ENCODE results near the gene NAGK.
A peak's percentile ranks its signal among the peaks of the same experiment; 100 is the strongest.

NAGK gene

GRCh38 chr2:71064110-71064611 is 4.3 kb upstream of the NAGK start:
- TF ChIP-seq ARNTL (CRISPR knock-in tag; IDR thresholded peaks at IDR 0.05; ENCODE audit: borderline replicate concordance, low read depth) (no peak), ZNF565 (CRISPR knock-in tag; conservative IDR thresholded peaks at IDR 0.05; ENCODE audit: low read depth) (no peak), ZFP3 (CRISPR knock-in tag; IDR thresholded peaks at IDR 0.05) (no peak), ZC3H10 (CRISPR knock-in tag; IDR thresholded peaks at IDR 0.05) (no peak), TSHZ2 (CRISPR knock-in tag; IDR thresholded peaks at IDR 0.05) (no peak), CREB5 (CRISPR knock-in tag; IDR thresholded peaks at IDR 0.05; ENCODE audit: low read depth) (no peak), GLIS3 (CRISPR knock-in tag; IDR thresholded peaks at IDR 0.05) (no peak)
- no peak for ATAC-seq

- ATAC-seq: no peak
- TF ChIP-seq RARB (CRISPR knock-in tag; IDR thresholded peaks at IDR 0.05) (no peak), TOX (CRISPR knock-in tag; IDR thresholded peaks at IDR 0.05; ENCODE audit: borderline replicate concordance) (no peak), ARNTL (CRISPR knock-in tag; IDR thresholded peaks at IDR 0.05; ENCODE audit: borderline replicate concordance, low read depth) (no peak), CREB5 (CRISPR knock-in tag; IDR thresholded peaks at IDR 0.05; ENCODE audit: low read depth) (no peak)
Observed at GRCh38 chr2:71064754-71065621, 3.5 kb upstream of the NAGK start.

- no peak for ATAC-seq
- no peak for TF ChIP-seq TSHZ2 (CRISPR knock-in tag; IDR thresholded peaks at IDR 0.05)
- no peak for TF ChIP-seq OSR1 (CRISPR knock-in tag; IDR thresholded peaks at IDR 0.05)
- no peak for TF ChIP-seq ZNF70 (CRISPR knock-in tag; IDR thresholded peaks at IDR 0.05)
- TF ChIP-seq CSRNP3 (CRISPR knock-in tag; IDR thresholded peaks at IDR 0.05): no peak
- TF ChIP-seq ZFP30 (CRISPR knock-in tag; IDR thresholded peaks at IDR 0.05): no peak
- TF ChIP-seq TOX (CRISPR knock-in tag; IDR thresholded peaks at IDR 0.05; ENCODE audit: borderline replicate concordance): no peak
Observed at GRCh38 chr2:71066856-71067255, 1.6 kb upstream of the NAGK start.

- ATAC-seq: peak; percentile 65
- TF ChIP-seq TCF4 (CRISPR knock-in tag; IDR thresholded peaks at IDR 0.05; ENCODE audit: borderline replicate concordance) (no peak), ESRRG (CRISPR knock-in tag; IDR thresholded peaks at IDR 0.05) (no peak), SNAI2 (CRISPR knock-in tag; IDR thresholded peaks at IDR 0.05) (no peak), OSR1 (CRISPR knock-in tag; IDR thresholded peaks at IDR 0.05) (no peak), ZC3H10 (CRISPR knock-in tag; IDR thresholded peaks at IDR 0.05) (no peak), PPARA (CRISPR knock-in tag; IDR thresholded peaks at IDR 0.05; ENCODE audit: borderline replicate concordance) (no peak), RARB (CRISPR knock-in tag; IDR thresholded peaks at IDR 0.05) (no peak), BACH2 (CRISPR knock-in tag; IDR thresholded peaks at IDR 0.05; ENCODE audit: borderline replicate concordance) (no peak), GLIS3 (CRISPR knock-in tag; IDR thresholded peaks at IDR 0.05) (no peak), PATZ1 (CRISPR knock-in tag; IDR thresholded peaks at IDR 0.05; ENCODE audit: borderline replicate concordance) (no peak), POU6F1 (CRISPR knock-in tag; IDR thresholded peaks at IDR 0.05; ENCODE audit: borderline replicate concordance, low read depth) (no peak)
Observed at GRCh38 chr2:71067567-71068217, 756 bp upstream of the NAGK start.

All from SK-N-SH treated with all-trans-retinoic acid at 6 μM for 48 hours (cell line).